Naive B cell (primary cell): ENCODE results near the gene SERPINA12. TPM values are rescaled to one million over a fixed set of nuclear protein-coding genes. Genes with fewer than 3 reads are reported as not detected.

Experiments used
- ATAC-seq, 2 donors: fragments of 150-1000 bp; cut with Tn5 transposase; 2 replicates each; pipeline ENCODE4 v1.10.0; 2021; ENCODE audit warnings: low read depth in 2 of 2, mild to moderate bottlenecking in 2 of 2, moderate library complexity in 2 of 2
- DNase-seq: peaks from one replicate; pipeline ENCODE4 v3.0.0; 2022
- H3K27ac Mint-ChIP-seq, 6 donors: one replicate each; pipeline ENCODE4 v1.8.0; 2020 to 2022; ENCODE audit warnings: mild to moderate bottlenecking in 6 of 6, mixed read lengths in 6 of 6, moderate library complexity in 5 of 6, inconsistent platforms in 2 of 6
- H3K27me3 Mint-ChIP-seq, 3 donors: one replicate each; pipeline ENCODE4 v1.8.0; 2021 to 2022; ENCODE audit warnings: mixed read lengths in 3 of 3, mild to moderate bottlenecking in 1 of 3
- H3K36me3 Mint-ChIP-seq, 2 donors: one replicate each; pipeline ENCODE4 v1.8.0; 2020 to 2022; ENCODE audit warnings: mixed read lengths in 2 of 2, inconsistent platforms in 1 of 2, mild to moderate bottlenecking in 1 of 2
- H3K4me1 Mint-ChIP-seq, 3 donors: one replicate each; pipeline ENCODE4 v1.8.0; 2020 to 2022; ENCODE audit warnings: mixed read lengths in 3 of 3, inconsistent platforms in 1 of 3, mild to moderate bottlenecking in 1 of 3, moderate library complexity in 1 of 3
- H3K4me3 Mint-ChIP-seq, 8 donors: one replicate each; pipeline ENCODE4 v1.8.0; 2020 to 2022; ENCODE audit warnings: mild to moderate bottlenecking in 8 of 8, mixed read lengths in 8 of 8, moderate library complexity in 8 of 8, inconsistent platforms in 2 of 8
- H3K9me3 Mint-ChIP-seq, 7 donors: one replicate each; pipeline ENCODE4 v1.8.0; 2020 to 2022; ENCODE audit warnings: mixed read lengths in 7 of 7, mild to moderate bottlenecking in 5 of 7, inconsistent platforms in 2 of 7, moderate library complexity in 1 of 7
- polyA plus RNA-seq, 6 donors: library from polyadenylated mRNA; unstranded; fragments of 300-500 nt; fragmentation: Illumina TruSeq; gene quantifications; one replicate each; pipeline ENCODE4 v1.2.3, GENCODE V29; 2021; ENCODE audit warnings: low read depth in 6 of 6

Gene SERPINA12
- polyA plus RNA-seq, 6 donors from 2014 or later, result not detected

GRCh38 chr14:94542811-94543440 is 33.7 kb upstream of the SERPINA12 start:
- Mint-ChIP-seq H3K27ac (no peak overlapping the region), H3K36me3 (peaks cover 0 to 15% of the 10 kb centered on the region in 2 donors), H3K9me3 (peaks cover 5 to 21% (median 10%) of the 10 kb centered on the region in 7 donors), H3K4me3 (no peak overlapping the region), H3K27me3 (peaks cover 22 to 39% (median 35%) of the 10 kb centered on the region in 3 donors), H3K4me1 (no peaks in the 10 kb centered on the region)
- DNase-seq, result no peak
- ATAC-seq, result no peak

GRCh38 chr14:94542111-94542810 is 33.0 kb upstream of the SERPINA12 start:
- Mint-ChIP-seq H3K9me3 (peaks cover 2 to 20% (median 10%) of the 10 kb centered on the region in 7 donors), H3K27me3 (peaks cover 22 to 39% (median 35%) of the 10 kb centered on the region in 3 donors), H3K4me3 (no peak overlapping the region), H3K27ac (no peak overlapping the region), H3K36me3 (peaks cover 0 to 15% of the 10 kb centered on the region in 2 donors), H3K4me1 (no peaks in the 10 kb centered on the region)
- ATAC-seq, result no peak
- no peak for DNase-seq

- Mint-ChIP-seq H3K27me3 (peaks cover 22 to 36% (median 35%) of the 10 kb centered on the region in 3 donors), H3K4me3 (no peak overlapping the region), H3K4me1 (no peaks in the 10 kb centered on the region), H3K36me3 (peaks cover 0 to 15% of the 10 kb centered on the region in 2 donors), H3K9me3 (peaks cover 2 to 20% (median 7%) of the 10 kb centered on the region in 7 donors), H3K27ac (no peak overlapping the region)
- ATAC-seq (no peak), DNase-seq (no peak)
Measured at GRCh38 chr14:94541234-94541975, 32.1 kb upstream of the SERPINA12 start.

GRCh38 chr14:94540031-94540794 is 30.9 kb upstream of the SERPINA12 start:
- ATAC-seq (no peak), DNase-seq (no peak)
- Mint-ChIP-seq H3K9me3 (peaks cover 0 to 13% (median 2%) of the 10 kb centered on the region in 7 donors), H3K36me3 (peaks cover 0 to 6% of the 10 kb centered on the region in 2 donors), H3K4me3 (no peak overlapping the region), H3K27me3 (peaks cover 16 to 26% (median 24%) of the 10 kb centered on the region in 3 donors), H3K27ac (no peak overlapping the region), H3K4me1 (no peaks in the 10 kb centered on the region)

- Mint-ChIP-seq H3K9me3 (peaks cover 0 to 13% (median 2%) of the 10 kb centered on the region in 7 donors), H3K4me1 (no peaks in the 10 kb centered on the region), H3K27me3 (peaks cover 16 to 26% (median 23%) of the 10 kb centered on the region in 3 donors), H3K27ac (no peak overlapping the region), H3K4me3 (no peak overlapping the region), H3K36me3 (peaks cover 0 to 6% of the 10 kb centered on the region in 2 donors)
- DNase-seq (no peak), ATAC-seq (no peak)
Measured at GRCh38 chr14:94539181-94539580, 29.9 kb upstream of the SERPINA12 start.

- peaks cover 3 to 6% of the 10 kb centered on the region in 2 donors for H3K36me3 Mint-ChIP-seq
- H3K27me3 Mint-ChIP-seq, result peaks cover 16 to 30% (median 23%) of the 10 kb centered on the region in 3 donors
- no peak for ATAC-seq
- no peak overlapping the region for H3K27ac Mint-ChIP-seq
- peaks cover 2 to 13% (median 3%) of the 10 kb centered on the region in 7 donors for H3K9me3 Mint-ChIP-seq
- no peak overlapping the region for H3K4me3 Mint-ChIP-seq
- H3K4me1 Mint-ChIP-seq, result no peaks in the 10 kb centered on the region
- DNase-seq, result no peak
Measured at GRCh38 chr14:94538070-94538740, 28.9 kb upstream of the SERPINA12 start.

GRCh38 chr14:94536836-94537235 is 27.6 kb upstream of the SERPINA12 start:
- Mint-ChIP-seq H3K4me1 (no peaks in the 10 kb centered on the region), H3K27me3 (peaks cover 16 to 31% (median 23%) of the 10 kb centered on the region in 3 donors), H3K27ac (no peak overlapping the region), H3K9me3 (peaks cover 2 to 13% (median 3%) of the 10 kb centered on the region in 7 donors), H3K36me3 (peaks cover 4 to 6% of the 10 kb centered on the region in 2 donors), H3K4me3 (no peak overlapping the region)
- DNase-seq, result no peak
- no peak for ATAC-seq

- peaks cover 4 to 6% of the 10 kb centered on the region in 2 donors for H3K36me3 Mint-ChIP-seq
Measured at GRCh38 chr14:94535506-94535905, 26.2 kb upstream of the SERPINA12 start.

GRCh38 chr14:94532447-94532846 is 23.2 kb upstream of the SERPINA12 start:
- ATAC-seq (no peak), DNase-seq (no peak)
- Mint-ChIP-seq H3K27me3 (peaks cover 0 to 6% (median 0%) of the 10 kb centered on the region in 3 donors), H3K27ac (no peak overlapping the region), H3K4me1 (no peaks in the 10 kb centered on the region), H3K9me3 (peaks cover 0 to 13% (median 4%) of the 10 kb centered on the region in 7 donors), H3K36me3 (peaks cover 0 to 4% of the 10 kb centered on the region in 2 donors), H3K4me3 (no peak overlapping the region)

More at GRCh38 chr14:94535506-94535905, 26.2 kb upstream of the SERPINA12 start:
- Mint-ChIP-seq H3K4me1 (no peaks in the 10 kb centered on the region), H3K9me3 (peaks cover 2 to 13% (median 3%) of the 10 kb centered on the region in 7 donors), H3K27me3 (peaks cover 16 to 26% (median 17%) of the 10 kb centered on the region in 3 donors), H3K4me3 (no peak overlapping the region), H3K27ac (no peak overlapping the region)
- no peak for ATAC-seq
- no peak for DNase-seq

GRCh38 chr14:94531187-94531586 is 21.9 kb upstream of the SERPINA12 start:
- Mint-ChIP-seq H3K27ac (no peak overlapping the region), H3K27me3 (peaks cover under 1 to 6% (median 6%) of the 10 kb centered on the region in 3 donors)
- no peak for ATAC-seq

GRCh38 chr14:94524093-94524492 is 14.8 kb upstream of the SERPINA12 start:
- no peak overlapping the region for H3K27ac Mint-ChIP-seq
- peaks cover 0 to 1% (median 0%) of the 10 kb centered on the region in 3 donors for H3K4me1 Mint-ChIP-seq
- no peak overlapping the region for H3K4me3 Mint-ChIP-seq
- H3K36me3 Mint-ChIP-seq, result peaks cover 0 to 7% of the 10 kb centered on the region in 2 donors
- peaks cover 0 to 12% (median 5%) of the 10 kb centered on the region in 7 donors for H3K9me3 Mint-ChIP-seq
- DNase-seq (no peak), ATAC-seq (no peak)
- H3K27me3 Mint-ChIP-seq, result peaks cover 19 to 33% (median 27%) of the 10 kb centered on the region in 3 donors

More at GRCh38 chr14:94531187-94531586, 21.9 kb upstream of the SERPINA12 start:
- no peak for DNase-seq
- Mint-ChIP-seq H3K36me3 (peaks cover 0 to 4% of the 10 kb centered on the region in 2 donors), H3K4me3 (no peak overlapping the region), H3K9me3 (peaks cover 0 to 17% (median 4%) of the 10 kb centered on the region in 7 donors), H3K4me1 (no peaks in the 10 kb centered on the region)

GRCh38 chr14:94523265-94523664 is 14.0 kb upstream of the SERPINA12 start:
- Mint-ChIP-seq H3K27me3 (peaks cover 19 to 33% (median 27%) of the 10 kb centered on the region in 3 donors), H3K4me1 (peaks cover 0 to 5% (median 0%) of the 10 kb centered on the region in 3 donors), H3K9me3 (peaks cover 0 to 16% (median 8%) of the 10 kb centered on the region in 7 donors), H3K4me3 (no peak overlapping the region), H3K36me3 (peaks cover 0 to 13% of the 10 kb centered on the region in 2 donors), H3K27ac (no peak overlapping the region)
- ATAC-seq, result no peak
- DNase-seq, result no peak
